PC-3 (cell line): Measurements from ENCODE around the gene SH2B3. TPM values are rescaled to one million over a fixed set of nuclear protein-coding genes. Genes with fewer than 3 reads are reported as not detected.

ENCODE experiments used
- ATAC-seq: fragments of 200-7000 bp; cut with Tn5 transposase; 2 replicates; pipeline ENCODE4 v1.9.1; 2020; ENCODE audit warnings: mild to moderate bottlenecking, moderate library complexity
- BruUV-seq: library from RNA; stranded (reverse); fragments of 400-500 nt; replicated peaks from 2 replicates; lab custom pipeline; 2021; lab: Mats Ljungman, UMichigan
- CTCF ChIA-PET: fragments of 300-600 bp; sonication (Branson Sonifier 250); formaldehyde crosslinking; loops from one replicate; lab custom pipeline; 2022; ENCODE audit warnings: antibody characterized with exemption; lab: Charles Lee
- POLR2A ChIA-PET: fragments of 300-600 bp; sonication (Branson Sonifier 250); formaldehyde crosslinking; loops from one replicate; lab custom pipeline; 2022; ENCODE audit warnings: antibody characterized with exemption; ENCODE audit not compliant: unreplicated experiment; lab: Charles Lee
- DNase-seq: peaks from one replicate; pipeline ENCODE4 v3.0.0-alpha.2; 2015
- H2AFZ ChIP-seq: fragments of 300-600 bp; sonication (generic); 2 replicates; pipeline ENCODE4 v1.6.0; 2016; ENCODE audit warnings: antibody characterized with exemption, low read length
- H3F3A ChIP-seq: fragments of 300-600 bp; sonication (generic); one replicate; pipeline ENCODE4 v1.6.0; 2017; ENCODE audit warnings: antibody characterized with exemption, low read length, control low read depth, mild to moderate bottlenecking; ENCODE audit not compliant: unreplicated experiment
- H3K27ac ChIP-seq: fragments of 300-600 bp; sonication (generic); 2 replicates; pipeline ENCODE4 v1.5.1; 2016; ENCODE audit warnings: mild to moderate bottlenecking, low read length
- H3K27me3 ChIP-seq: fragments of 300-600 bp; sonication (generic); 2 replicates; pipeline ENCODE4 v1.6.1; 2016; ENCODE audit warnings: low read length, mixed read lengths
- H3K36me3 ChIP-seq: fragments of 300-600 bp; sonication (generic); 2 replicates; pipeline ENCODE4 v1.6.1; 2016; ENCODE audit warnings: low read depth, mixed run types, low read length, mixed read lengths
- H3K4me1 ChIP-seq: fragments of 300-600 bp; sonication (generic); 2 replicates; pipeline ENCODE4 v1.5.1; 2016; ENCODE audit warnings: low read length; ENCODE audit not compliant: insufficient read depth
- H3K4me2 ChIP-seq: fragments of 300-600 bp; sonication (generic); 2 replicates; pipeline ENCODE4 v1.6.0; 2016; ENCODE audit warnings: low read length
- H3K4me3 ChIP-seq: fragments of 300-600 bp; sonication (generic); 2 replicates; pipeline ENCODE4 v1.5.1; 2016; ENCODE audit warnings: mild to moderate bottlenecking, low read length, mixed read lengths
- H3K79me2 ChIP-seq: fragments of 300-600 bp; sonication (generic); 2 replicates; pipeline ENCODE4 v1.6.1; 2017; ENCODE audit warnings: low read length, mixed read lengths
- H3K9ac ChIP-seq: fragments of 300-600 bp; sonication (generic); 2 replicates; pipeline ENCODE4 v1.6.0; 2016; ENCODE audit warnings: mild to moderate bottlenecking, low read length
- H3K9me2 ChIP-seq: fragments of 300-600 bp; sonication (generic); replicated peaks from 2 replicates; pipeline ENCODE4 v1.6.1; 2016; ENCODE audit warnings: mixed run types, low read length, mixed read lengths
- H3K9me3 ChIP-seq: fragments of 300-600 bp; sonication (generic); 2 replicates; pipeline ENCODE4 v1.6.1; 2016; ENCODE audit warnings: low read length, mixed read lengths
- H4K20me1 ChIP-seq: fragments of 300-600 bp; sonication (generic); 2 replicates; pipeline ENCODE4 v1.6.1; 2016; ENCODE audit warnings: low read length, mixed read lengths
- CTCF ChIP-seq: fragments of 300-600 bp; sonication (generic); conservative IDR thresholded peaks from 2 replicates; pipeline ENCODE4 v1.5.1; 2017; ENCODE audit warnings: antibody characterized with exemption, low read depth, mild to moderate bottlenecking, low read length
- EZH2 ChIP-seq: fragments of 300-600 bp; sonication (generic); IDR thresholded peaks from one replicate; pipeline ENCODE4 v1.6.1; 2017; ENCODE audit warnings: antibody characterized with exemption, mild to moderate bottlenecking, low read length; ENCODE audit not compliant: unreplicated experiment
- EZH2phosphoT487 ChIP-seq: fragments of 300-600 bp; sonication (generic); IDR thresholded peaks from 2 replicates; pipeline ENCODE4 v1.6.1; 2018; ENCODE audit warnings: mild to moderate bottlenecking, antibody characterized with exemption, low read length, borderline replicate concordance
- intact Hi-C: fragments of 100-400 bp; cut with micrococcal nuclease; formaldehyde crosslinking; loops from 2 replicates; pipeline ENCODE4 v1.9.0; 2023
- total RNA-seq: library from RNA; depleted of rRNA; stranded (reverse); fragments of >200 nt; gene quantifications from 2 replicates; pipeline ENCODE4 v1.2.3, GENCODE V29; 2014

SH2B3 gene
- total RNA-seq, 1 experiment from 2014 or later: 12.9 TPM

GRCh38 chr12:111446631-111447570, 41.2 kb downstream of the SH2B3 start:
- Histone ChIP-seq H3K4me3 (no peak overlapping the region), H3K79me2 (no peaks in the 10 kb centered on the region), H3K4me1 (0 out of 2 replicates have a peak, but pooled peaks cover 5% of the 10 kb centered on the region), H3K27ac (no peak overlapping the region), H3K9ac (no peak overlapping the region), H4K20me1 (no peaks in the 10 kb centered on the region), H3K9me2 (no peaks in the 10 kb centered on the region), H3K36me3 (peaks cover 38% of the 10 kb centered on the region), H3F3A (no peaks in the 10 kb centered on the region), H2AFZ (no peak overlapping the region), H3K27me3 (no peaks in the 10 kb centered on the region), H3K4me2 (no peak overlapping the region), H3K9me3 (no peaks in the 10 kb centered on the region)
- ATAC-seq (no peak), DNase-seq (no peak)
- intact Hi-C loops: no loop called here
- ChIA-PET CTCF (no interaction called here), POLR2A (no interaction called here)
- TF ChIP-seq EZH2phosphoT487 (no peak), CTCF (no peak), EZH2 (no peak)
- BruUV-seq: no TSS peak

GRCh38 chr12:111447571-111448265, 42.0 kb downstream of the SH2B3 start:
- Histone ChIP-seq H2AFZ (no peak overlapping the region), H3K9me3 (no peaks in the 10 kb centered on the region), H3K9me2 (no peaks in the 10 kb centered on the region), H3K27ac (no peak overlapping the region), H3K79me2 (no peaks in the 10 kb centered on the region), H3K36me3 (peaks cover 36% of the 10 kb centered on the region), H3K4me1 (0 out of 2 replicates have a peak, but pooled peaks cover 5% of the 10 kb centered on the region), H4K20me1 (no peaks in the 10 kb centered on the region), H3K9ac (no peak overlapping the region), H3F3A (no peaks in the 10 kb centered on the region), H3K27me3 (no peaks in the 10 kb centered on the region), H3K4me2 (no peak overlapping the region), H3K4me3 (no peak overlapping the region)
- DNase-seq: no peak
- BruUV-seq: no TSS peak
- ChIA-PET CTCF (no interaction called here), POLR2A (no interaction called here)
- TF ChIP-seq EZH2 (no peak), EZH2phosphoT487 (no peak), CTCF (no peak)
- no peak for ATAC-seq
- intact Hi-C loops: no loop called here
